HG03354 (cell line): Measurements from ENCODE around the gene EPC2.
A peak's percentile ranks its signal among the peaks of the same experiment; 100 is the strongest.

ENCODE experiments used
- ATAC-seq: cut with Tn5 transposase; IDR thresholded peaks from one replicate; pipeline ENCODE4 v1.9.1; 2021; ENCODE audit warnings: mild to moderate bottlenecking; ENCODE audit not compliant: unreplicated experiment, poor library complexity, severe bottlenecking

EPC2 gene

DNA sequence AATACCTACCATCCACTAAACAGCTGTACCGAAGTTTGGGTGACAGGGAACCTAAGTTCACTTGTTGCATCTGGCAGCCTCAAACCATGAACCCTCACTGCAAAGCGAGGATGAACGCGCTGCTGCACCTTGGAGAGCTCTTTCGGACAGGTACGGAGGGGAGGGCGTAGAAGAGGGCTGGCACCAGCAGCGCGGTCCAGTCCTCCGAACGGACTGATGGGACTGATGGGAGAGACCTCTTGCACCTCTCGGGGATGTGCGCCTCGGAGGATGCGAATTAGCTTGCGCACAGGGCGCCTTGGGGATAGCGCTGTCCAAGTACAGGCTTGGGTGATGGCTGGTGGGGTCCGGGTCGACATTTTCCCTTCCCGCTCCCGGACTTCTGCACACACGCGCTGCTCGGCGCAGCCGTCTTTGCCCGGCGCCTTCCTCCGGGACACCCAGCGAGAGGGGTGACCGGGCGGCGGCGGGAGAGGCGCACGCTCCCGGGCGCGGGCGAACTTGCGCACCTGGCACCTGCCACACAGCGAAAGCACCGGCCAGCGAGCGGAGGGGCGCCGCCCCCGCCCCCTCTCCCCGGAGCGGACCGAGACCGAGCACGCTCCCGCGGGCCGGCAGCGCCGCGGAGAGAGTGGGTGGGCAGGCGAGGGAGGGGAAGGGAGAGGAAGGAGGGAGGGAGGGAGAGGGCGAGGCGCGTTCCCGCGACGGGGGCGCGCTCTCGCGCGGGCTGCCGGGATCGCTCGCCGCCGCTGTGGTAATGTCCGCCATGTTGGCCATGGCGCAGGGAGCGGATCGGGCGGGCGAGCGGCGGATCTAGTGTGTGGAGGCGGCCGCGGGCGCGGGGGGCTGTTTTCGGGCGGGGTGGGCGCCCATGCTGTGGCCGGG is at the start of gene EPC2:
Gene EPC2 (plus strand): TSS at position 754 of the 885 bp plus-strand sequence. CDS start 267 bp downstream, outside the sequence.
- peak; percentile 65 for ATAC-seq

GRCh38 chr2:148596018-148596417 is 48.5 kb upstream of the EPC2 start:
- no peak for ATAC-seq

DNA sequence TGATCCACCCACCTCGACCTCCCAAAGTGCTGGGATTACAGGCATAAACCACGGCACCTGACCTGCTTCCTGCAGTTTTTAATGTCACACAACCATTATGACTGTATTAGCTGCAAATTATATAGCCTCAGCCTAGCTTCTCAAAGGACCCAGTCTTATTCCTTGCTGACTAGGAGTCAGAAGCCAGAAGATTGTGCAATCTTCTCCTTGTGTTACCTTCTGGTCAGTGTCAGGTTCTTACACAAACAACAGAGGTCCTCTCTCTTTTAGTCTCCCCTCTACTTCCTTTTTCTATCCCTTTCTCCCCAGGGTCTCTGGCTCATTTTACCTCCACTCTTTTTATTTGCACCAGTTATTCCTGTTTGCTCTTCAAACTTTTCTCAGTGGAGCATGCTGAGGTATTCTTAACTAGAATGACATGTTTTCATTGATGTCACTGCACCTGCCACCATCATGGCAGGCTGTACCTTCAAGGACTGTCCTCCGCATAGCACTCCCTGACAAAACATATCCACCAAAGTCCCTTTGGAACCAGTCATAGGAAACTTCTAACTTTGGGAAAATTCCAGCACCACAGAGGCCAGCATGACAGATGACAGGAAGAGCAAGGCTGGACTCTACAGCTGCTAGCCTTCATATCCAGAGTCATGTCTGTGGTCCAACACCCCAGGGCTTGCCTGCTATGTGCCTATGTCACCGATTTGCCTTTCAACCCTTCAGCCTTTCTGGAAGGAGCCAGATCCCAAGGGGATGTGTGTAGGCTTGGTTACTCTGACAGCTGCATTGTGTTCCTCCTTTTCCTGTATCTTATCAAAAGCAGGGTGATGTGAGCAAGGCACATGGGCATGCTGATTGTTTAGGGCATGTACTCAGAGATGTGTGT is 45.2 kb upstream of the EPC2 start:
- ATAC-seq, result no peak

GRCh38 chr2:148602885-148603561 is 41.5 kb upstream of the EPC2 start:
- ATAC-seq, result no peak

DNA sequence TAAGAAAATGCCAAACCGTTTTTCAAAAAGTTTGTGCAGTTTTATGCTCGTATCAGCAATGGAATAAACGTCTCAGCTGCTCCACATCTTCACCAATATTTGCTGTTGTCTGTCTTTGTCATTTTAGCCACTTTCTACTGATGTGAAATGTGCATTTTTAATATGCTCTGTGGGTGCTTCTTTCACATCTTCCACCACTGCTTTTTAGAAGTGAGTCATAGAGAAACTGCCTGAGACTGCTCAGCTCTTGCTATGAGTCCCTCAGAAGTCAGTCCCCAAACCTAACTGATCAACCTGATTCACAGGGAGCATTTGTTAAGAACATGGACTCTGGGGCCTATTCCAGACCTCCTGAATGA is 41.0 kb upstream of the EPC2 start:
- ATAC-seq, result peak; percentile 99

GRCh38 chr2:148604927-148605326 is 39.6 kb upstream of the EPC2 start:
- ATAC-seq, result no peak

- ATAC-seq, result no peak
Observed at GRCh38 chr2:148607566-148607965, 37.0 kb upstream of the EPC2 start.

DNA sequence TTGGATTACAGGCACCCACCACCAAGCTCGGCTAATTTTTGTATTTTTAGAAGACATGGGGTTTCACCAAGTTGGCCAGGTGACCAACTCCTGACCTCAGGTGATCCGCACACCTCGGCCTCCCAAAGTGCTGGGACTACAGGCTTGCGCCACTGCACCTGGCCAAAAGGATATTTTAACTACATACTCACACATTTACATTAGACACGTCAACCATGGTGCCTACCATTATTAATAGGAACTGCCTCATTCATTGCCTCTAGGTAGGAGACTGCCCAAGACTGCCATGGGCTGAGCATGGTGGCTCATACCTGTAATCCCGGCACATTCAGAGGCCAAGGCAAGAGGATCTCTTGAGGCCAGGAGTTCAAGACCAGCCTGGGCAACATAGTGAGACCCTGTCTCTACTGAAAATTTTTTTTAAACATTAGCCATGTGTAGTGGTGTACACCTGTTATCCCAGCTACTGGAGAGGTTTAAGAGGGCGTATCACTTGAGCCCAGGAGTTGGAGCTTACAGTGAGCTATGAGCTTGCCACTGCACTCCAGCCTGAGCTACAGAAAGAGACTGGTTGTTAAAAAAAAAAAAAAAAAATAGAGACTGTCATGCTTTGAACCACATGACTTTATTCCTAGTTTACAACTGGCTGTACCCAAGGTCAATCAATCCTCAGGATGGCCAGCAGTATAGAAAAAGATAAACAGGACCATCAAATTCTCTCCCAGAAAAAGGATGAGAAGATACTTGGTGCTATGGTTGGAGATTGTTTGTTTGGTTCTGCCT is 31.1 kb upstream of the EPC2 start:
- no peak for ATAC-seq

DNA sequence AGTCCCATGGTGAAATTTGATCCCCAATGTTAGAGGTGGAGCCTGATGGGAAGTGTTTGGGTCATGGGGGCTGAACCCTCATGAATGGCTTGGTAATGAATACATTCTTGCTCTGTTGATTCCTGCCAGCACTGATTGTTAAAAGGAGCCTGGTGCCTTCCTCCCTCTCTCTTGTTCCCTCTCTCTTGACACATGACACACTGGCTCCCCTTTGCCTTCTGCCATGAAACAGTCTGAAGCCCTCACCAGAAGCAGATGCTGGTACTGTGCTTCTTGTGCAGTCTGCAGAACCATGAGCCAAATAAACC is 30.6 kb upstream of the EPC2 start:
- peak; percentile 30 for ATAC-seq

DNA sequence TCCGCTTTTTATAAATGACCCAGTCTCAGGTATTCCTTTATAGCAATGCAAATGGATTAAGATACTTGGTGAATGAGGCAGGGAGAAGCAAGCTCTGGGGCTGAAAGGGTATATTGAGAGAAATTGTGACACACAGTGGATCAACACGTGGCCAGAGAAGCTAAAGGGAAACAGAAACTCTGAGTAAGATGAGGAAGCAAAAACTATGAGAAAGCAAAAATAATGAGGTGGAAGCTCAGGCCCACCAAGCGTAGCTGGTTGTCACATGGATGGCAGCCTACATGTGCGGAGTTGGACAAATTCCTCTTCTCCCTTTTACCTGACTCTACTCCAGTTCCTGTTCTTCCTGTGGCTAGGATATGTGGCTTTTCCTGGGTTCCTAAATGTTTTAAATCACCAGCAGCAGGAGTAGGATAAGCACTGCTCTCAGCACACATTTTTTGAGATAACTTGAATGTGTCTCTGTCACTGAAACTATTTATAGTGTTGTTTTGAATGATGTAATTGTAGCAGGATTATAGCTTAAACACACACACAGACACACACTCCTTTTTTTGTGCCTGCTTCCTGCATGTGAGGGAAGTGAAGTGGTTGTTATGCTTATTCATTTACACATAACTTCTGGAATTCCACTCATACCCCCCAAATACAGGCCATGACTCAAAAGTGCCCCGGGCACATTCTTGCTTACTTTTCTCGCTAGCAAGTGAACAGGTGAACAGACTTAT is 30.1 kb upstream of the EPC2 start:
- peak; percentile 98 for ATAC-seq

GRCh38 chr2:148615381-148615841 is 29.1 kb upstream of the EPC2 start:
- ATAC-seq, result no peak

DNA sequence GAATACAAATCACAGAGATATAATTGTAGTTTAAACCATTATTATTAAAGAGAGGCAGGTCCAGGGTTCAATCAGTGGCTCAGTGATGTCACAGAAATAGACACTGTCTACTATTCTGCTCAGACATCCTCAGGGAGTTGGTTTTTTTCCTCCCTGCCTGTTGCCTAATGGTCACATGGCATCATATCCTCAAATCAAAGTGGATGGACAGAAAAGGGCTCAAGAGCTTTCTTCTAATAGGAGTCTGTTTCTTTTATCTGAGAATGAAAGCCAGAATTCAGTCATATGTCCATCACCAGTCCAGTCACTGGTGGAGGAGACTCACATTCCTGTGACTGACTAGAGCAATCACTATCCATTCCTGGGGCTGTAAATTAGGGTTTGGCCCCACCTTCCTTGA is 27.9 kb upstream of the EPC2 start:
- no peak for ATAC-seq

- no peak for ATAC-seq
Observed at GRCh38 chr2:148617219-148617618, 27.3 kb upstream of the EPC2 start.

- ATAC-seq, result no peak
Observed at GRCh38 chr2:148619560-148620195, 24.9 kb upstream of the EPC2 start.

DNA sequence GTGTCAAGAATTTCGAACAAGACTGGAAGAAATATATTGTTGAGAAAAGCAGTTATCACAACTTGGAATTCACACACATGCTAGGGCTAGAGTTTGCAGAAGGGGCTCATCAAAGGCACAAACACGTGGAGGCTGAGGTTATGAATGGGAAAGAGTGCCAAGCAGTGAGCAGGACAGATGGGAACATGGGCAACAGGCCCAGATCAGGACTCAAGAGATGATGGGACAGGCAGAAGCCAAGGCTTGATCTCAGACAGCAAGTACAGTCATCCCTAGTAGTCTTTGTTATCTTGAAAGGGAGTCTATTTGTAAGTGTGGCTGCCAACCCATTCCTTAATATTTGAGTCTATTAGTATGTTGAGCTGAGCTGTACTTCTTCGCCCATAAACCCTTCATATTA is 22.2 kb upstream of the EPC2 start:
- no peak for ATAC-seq

DNA sequence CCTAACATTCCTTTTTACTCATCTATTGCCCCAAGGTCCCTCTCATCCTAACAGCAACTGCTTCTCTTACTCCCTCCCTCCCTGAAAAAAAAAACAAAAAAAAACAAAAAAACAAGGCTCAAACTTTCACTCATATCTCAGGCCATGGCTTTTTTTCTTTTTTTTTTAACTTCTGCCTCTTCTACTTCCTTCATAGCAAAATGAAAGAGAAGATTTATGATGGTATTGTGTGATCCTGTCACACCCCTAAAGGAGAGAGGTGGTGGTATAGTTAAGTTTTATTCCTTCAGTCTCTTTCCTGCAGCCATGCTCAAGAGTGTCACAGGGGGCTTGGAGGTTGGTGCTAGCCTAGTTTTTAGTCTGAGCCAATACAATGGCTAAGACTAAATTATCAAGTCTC is 21.5 kb upstream of the EPC2 start:
- no peak for ATAC-seq

DNA sequence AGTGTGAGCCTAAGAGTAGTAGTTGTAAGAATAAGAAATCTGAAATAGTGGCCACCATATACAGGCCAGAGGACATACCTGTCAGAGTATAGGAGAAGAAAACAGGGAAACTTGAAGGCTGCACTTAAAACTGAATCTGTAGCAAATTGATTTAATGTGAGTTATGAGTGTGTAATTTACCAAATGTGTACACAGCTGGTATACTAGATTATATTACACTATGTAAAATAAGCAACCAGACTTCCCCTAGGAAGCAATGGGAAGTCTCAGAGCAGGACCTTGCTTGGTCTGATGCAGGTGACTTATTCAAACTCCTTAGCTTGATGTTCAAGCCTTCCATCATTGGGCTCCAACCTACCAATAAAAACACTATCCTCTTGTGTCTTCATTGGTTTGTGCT is 17.3 kb upstream of the EPC2 start:
- ATAC-seq, result no peak

GRCh38 chr2:148634749-148635148 is 9.8 kb upstream of the EPC2 start:
- ATAC-seq, result no peak

DNA sequence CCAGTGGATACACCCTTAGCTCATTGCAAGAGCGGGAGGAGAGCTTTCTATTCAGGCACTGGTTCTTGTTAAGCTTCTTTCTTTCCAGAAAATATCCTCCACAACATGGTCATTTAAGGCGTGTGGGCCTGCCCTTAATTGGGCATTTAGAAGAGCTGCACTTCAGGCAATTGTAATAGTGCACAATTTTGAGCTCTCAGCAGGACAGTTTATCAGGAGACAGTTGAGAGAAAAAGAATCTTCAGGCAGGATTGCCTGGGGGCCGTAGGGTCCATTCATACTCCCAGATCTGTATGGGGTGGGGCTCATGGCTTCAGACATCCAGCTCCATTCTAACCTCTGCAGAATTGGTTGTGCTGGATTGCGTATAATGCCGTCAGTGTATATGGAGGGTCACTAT is 6.0 kb upstream of the EPC2 start:
- ATAC-seq, result no peak
